NCI-H69 (cell line): Measurements from ENCODE around the gene ZFYVE19.

Experiments
- DNase-seq: peaks from one replicate; lab custom pipeline; 2025; lab: John Stamatoyannopoulos, UW

Gene ZFYVE19

DNA sequence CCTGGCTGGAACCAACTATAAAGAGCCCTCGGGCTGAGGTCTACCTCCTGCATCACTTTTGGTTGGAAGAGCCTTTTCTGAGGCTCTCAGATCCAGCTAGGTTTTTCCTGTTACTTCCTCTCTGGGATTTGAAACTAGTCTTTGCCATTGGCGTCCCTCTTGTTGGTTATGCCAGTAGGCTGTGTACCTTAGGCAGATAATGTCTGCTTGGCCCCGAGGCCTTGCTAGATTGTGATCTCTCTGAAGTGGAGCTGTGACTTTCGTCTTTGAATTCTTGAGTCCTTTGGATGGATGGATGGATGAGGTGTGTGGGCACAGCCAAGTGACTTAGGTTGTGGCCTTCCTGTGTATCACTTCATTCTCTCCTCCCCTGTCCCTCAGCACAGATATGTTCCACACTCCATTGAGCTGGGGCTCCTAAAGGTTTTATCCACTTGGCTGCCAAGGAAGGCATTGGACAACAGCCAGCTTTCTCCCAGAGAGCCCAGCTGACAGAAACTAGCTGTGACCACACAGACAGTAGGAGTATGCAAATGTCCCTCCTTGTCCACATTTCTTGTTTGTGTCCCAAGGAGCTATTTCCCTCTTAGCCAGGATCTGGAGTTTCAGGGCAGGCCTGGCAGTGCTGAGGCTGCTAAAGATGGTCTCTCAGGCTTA lies 8.3 kb downstream of the ZFYVE19 start:
- no peak for DNase-seq

DNA sequence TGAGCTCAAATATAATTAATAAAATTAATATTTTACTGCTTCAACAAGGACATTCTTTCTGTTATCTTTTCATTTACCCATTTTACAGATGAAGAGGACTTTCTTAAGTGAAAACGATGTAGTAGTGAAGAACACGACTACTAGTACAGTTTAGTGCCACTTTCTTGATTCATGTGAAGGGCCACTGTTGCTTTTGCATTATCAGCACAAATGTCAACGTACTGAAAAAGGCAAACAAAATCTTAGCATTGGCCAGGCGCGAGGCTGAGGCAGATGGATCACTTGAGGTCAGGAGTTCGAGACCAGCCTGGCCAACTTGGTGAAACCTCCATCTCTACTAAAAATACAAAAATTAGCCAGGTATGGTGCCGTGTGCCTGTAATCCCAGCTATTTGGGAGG lies 12.2 kb downstream of the ZFYVE19 start:
- no peak for DNase-seq

DNA sequence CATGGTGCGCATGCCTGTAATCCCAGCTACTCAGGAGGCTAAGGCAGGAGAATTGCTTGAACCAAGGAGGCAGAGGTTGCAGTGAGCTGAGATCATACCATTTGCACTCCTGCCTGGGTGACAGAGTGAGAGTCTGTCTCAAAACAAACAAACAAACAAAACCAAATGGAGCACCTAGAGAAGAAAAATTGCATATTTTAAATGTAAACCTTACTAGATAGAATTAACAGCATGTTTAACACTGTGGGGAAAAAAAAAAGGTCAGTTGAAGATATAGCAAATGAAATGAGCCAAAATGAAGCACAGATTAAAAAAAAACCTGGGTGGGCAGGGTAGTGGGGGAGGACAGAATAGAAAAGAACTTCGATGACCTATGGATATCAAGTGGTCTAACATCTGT lies 14.3 kb downstream of the ZFYVE19 start:
- no peak for DNase-seq

DNA sequence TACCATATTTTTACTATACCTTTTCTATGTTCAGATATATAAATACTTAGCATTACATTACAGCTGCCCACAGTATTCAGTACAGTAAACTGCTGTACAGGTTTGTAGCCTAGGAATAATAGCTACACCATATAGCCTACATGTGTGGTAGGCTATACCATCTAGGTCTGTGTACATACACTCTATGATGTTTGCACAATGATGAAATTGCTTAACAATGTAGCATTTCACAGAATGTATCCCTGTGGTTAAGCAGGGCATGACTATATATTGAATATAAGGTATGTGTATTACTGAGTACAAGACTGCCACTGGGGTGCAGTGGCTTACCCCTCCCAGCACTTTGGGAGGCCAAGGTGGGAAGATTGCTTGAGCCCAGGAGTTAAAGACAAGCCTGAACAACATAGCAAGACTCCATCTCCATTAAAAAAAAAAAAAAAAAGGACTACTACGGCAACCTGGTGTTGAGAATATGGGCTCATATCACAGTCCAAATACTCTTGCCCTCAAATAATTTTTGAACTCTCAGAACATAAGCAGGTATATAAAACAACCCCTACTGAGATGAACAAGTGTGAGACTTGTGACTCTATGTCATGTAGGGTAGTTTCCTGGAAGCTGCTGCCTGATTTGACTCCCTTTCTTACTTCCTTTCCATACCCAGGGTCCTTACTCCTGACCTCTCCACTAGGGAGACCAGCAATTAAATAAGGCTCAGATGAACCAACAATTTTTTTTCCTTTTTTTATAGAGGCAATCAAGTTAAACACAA lies 16.9 kb downstream of the ZFYVE19 start:
- DNase-seq: peak; percentile 82

DNA sequence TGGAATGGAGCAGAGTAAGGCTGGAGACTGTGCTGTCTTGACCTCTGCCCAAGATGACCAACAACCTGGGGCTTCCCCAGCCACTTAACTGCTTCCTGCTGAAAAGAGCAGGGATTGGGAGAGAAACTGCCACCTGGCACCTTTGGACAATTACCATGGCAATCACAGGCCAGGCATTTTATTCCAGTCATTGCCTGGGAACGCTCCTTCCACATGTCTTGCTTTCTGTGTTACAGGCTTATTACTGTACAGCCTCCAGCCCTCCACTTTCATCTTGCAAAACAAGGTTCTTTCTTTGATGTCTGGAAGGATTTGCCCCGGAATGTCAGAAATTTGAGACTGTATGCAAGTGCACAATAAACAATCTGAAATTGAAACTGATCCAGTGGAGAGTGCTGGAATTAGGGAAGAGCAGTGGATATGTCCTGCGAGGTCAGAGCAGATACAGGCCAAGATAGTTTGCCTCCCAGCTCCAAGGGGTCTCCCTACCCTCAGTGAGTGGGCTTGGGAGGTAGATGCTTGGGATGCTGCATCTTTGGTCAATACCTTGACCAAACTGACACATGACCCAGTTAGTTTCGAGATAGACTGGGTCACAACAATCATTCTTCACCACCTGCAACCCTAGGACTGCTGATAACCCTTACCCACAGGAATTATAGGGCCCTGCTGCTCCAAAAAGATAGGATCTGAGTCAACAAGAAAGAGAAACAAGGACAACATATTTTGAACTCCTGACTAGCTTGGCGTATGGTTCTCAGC lies 19.0 kb downstream of the ZFYVE19 start:
- peak; percentile 34 for DNase-seq

DNA sequence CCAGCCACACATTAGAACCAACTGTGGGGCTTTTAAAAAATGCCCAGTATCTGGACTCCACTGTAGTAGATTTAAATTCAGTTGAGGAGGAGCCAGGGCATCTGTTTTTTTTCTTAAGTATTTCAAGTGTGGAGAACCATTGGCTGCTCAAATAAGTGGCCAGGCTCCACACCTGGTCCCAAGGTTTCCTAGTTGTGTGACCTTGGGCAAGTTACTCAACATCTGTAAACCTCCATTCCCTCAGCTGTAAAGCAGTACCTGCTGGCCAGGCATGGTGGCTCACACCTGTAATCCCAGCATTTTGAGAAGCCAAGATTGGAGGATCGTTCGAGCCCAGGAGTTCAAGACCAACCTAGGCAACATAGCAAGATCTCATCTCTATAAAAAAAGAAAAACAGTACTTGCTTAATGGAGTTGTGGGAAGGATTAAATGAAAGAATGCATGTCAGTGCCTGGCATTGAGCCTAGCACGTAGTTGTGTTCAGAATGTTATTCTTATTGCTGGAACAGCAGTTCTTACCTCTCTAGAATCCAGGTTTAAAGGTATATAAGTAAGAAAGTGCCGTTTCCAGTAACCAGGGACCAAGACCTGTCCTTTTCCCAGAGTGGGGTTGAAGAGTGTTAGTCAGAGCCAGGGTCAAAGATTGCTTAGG lies 19.7 kb downstream of the ZFYVE19 start:
- no peak for DNase-seq

DNA sequence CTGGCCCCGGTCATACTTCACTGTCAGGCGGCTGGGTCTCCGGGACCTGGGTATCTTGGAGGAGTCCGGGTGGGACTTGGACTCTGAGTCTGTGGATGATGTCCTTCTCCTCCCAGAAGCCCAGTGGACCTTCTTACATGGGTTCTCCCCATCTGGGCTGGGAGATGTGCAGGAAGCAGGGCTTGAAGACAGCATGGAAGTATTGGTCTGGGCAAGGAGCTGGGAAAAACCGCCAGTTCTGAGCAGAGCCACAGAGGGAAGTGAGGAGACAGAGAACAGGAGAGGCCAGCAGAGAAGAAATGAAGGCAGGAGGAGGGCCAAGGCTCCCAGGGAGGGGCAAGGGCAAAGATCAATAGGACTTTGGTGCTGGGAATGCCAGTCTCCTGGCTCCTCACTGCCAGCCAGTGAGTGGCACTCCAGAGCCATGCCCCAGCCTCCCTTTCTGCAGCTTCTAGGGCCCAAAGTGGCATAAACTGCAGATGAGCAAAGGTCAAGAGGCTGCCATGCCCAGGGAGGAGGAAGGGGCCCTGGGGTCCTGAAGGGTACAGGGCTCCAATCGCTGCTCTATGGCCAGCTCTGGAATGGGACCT lies 21.7 kb downstream of the ZFYVE19 start, which contains the start of gene PPP1R14D:
PPP1R14D (minus strand) TSS at position 262 of the 590 bp plus-strand sequence; CDS start at position 195, 67 bp downstream.
- DNase-seq: no peak

DNA sequence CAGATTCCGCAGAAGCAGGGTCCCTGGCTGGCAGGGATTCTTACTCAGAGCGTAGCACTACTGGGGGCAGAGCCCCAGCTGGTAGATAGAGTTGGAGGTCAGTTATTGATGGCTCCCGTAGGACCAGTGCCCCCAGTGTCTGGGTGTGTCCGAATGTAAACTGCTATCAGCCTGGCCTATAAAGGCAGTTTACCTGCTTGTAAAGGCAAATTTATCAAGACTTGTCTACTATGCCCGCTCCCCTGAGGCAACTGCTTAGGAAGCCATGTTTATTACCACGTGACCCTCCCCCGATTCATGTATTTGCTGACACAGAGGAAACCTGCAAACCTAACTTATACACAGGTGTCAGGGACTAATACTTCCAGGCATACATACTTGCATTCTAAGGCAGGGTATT lies 22.2 kb downstream of the ZFYVE19 start:
- DNase-seq: peak; percentile 75

DNA sequence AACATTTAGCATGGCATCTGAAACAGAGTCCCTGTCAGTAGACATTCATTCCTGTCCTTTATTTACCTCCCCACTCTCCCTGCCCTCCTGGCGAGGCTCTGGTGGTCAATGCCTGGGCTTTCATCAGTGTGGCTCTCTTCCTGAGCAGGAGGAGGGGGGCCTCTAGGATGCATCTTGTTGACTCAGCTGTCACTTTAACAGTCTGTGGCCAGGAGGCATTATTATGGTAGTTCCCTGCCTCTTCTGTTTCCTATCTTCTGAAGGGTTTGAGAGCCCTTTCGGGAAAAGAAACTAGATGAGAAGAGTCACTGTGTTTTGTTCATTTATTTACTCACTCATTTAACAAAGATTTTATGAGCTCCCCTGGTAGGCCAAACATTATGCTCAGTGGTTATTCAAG lies 24.0 kb downstream of the ZFYVE19 start:
- peak; percentile 99 for DNase-seq

DNA sequence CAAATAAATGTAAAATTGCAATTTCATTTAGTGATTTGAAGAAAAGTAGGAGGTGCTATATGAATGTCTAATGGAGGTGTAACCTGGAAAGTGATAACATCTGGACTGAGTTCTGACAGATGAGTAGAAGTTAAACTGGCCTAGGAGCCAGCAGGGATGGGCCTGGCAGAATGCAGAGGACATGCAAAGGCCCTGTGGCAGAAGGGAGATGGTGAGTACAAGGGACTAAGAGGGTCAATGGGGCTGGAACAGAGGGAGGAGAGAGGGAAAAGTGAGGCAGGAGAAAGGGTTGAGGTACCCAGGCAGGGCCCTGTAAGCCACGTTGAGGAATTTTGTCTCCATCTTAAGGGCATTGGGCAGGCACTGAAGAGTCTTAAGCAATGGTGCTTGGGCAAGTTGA lies 25.0 kb downstream of the ZFYVE19 start:
- DNase-seq: no peak

DNA sequence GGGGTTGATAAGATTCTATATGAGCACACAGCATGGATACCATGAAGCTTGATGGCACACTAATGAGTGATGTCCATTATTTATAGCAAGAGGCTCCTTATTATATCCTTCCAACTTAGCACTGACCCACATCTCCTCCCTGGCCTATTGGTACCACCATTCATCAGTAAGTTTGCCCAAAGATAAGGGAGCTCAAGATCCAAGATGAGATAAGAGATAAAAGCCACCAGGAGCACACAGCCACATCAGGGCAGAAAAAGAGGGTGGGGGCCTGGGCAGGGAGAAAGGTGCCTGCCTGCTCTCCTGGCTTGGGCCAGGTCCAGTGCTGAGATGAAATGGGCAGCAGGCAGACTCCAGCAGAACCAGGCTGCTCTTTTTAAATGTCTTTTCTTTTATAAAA lies 26.0 kb downstream of the ZFYVE19 start:
- no peak for DNase-seq

DNA sequence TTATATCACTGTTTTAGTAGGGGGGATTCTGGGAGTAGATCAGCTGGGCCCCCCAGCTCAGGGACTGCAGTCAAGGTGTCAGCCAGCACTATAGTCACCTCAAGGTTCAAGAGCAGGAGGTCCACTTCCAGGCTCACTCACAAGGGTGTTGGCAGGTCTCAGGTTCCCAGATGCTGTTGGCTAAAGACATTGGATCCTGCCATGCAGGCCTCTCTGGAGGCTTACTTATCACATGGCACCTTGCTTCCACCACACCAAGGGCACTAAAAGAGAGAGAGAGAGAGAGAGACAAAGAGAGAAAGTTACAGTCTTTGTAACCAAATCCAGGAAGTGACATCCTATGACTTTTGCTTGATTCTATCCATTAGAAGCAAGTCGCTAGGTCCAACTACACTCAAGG lies 29.1 kb downstream of the ZFYVE19 start:
- no peak for DNase-seq

DNA sequence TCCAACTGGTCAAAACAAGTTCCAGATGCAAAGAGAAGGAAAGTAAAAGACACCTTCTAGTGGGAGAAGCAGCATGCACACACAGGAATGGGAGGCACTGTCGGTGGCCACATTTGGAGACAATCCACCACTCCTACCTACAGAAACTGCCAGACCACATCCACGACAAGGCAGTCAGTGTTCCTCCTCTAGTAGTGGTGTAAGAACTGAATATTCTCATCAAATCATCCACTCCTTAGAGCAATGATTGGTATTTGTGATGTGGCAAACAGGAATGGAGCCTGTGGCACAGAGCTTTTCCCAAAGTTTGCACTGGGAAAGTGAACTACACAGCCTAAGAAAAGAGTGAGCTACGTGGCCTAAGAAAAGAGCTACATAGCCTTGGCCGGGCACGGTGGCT lies 31.9 kb downstream of the ZFYVE19 start:
- no peak for DNase-seq

DNA sequence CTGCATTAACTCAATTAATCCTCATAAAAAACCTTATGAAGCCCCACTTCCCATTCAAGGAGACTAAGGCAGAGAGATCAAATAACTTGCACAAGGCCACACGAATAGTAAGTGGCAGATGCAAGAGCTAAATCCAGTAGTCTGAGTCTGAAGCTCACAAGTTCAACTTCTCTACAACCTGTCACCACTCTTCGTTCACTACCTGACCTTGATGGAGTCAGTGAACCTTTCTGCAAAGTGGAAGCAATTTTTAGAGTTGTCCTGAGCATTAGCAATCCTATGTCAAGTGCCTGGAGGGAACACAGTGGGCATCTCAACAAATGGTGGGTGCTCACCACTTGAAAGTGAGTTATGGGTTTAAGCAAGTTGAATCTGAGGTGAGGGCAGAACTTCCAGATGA lies 34.9 kb downstream of the ZFYVE19 start:
- no peak for DNase-seq

DNA sequence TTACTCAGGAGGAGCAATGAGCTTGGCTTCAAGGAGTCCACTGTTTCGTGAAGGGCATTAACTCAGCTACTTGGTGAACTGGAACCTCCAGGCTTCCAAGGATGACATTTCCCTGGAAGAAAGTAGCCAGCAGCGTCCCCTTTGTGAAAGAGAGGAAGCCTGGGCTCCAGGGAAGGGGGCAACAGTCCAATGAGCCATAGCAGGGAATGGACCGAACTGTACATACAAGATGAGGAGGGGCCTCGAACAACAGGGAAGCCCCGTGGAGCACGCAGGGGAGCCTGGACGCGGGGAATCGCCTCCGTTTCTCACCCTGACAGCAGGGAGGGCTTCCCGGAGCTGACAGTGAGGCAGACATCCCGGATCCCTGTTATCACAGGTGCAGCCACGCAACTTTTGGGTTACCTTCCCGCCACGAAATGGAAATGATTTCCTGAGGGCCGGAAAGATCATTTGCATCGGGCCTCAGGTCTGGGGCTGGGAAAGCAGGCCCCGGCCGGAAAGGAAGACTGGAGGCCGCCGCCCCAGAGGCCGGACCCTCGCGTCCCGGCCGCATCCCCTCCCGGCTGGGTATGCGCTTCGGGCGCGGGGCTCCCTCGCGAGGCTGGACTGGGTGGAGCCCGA lies 36.5 kb downstream of the ZFYVE19 start:
- DNase-seq: no peak

DNA sequence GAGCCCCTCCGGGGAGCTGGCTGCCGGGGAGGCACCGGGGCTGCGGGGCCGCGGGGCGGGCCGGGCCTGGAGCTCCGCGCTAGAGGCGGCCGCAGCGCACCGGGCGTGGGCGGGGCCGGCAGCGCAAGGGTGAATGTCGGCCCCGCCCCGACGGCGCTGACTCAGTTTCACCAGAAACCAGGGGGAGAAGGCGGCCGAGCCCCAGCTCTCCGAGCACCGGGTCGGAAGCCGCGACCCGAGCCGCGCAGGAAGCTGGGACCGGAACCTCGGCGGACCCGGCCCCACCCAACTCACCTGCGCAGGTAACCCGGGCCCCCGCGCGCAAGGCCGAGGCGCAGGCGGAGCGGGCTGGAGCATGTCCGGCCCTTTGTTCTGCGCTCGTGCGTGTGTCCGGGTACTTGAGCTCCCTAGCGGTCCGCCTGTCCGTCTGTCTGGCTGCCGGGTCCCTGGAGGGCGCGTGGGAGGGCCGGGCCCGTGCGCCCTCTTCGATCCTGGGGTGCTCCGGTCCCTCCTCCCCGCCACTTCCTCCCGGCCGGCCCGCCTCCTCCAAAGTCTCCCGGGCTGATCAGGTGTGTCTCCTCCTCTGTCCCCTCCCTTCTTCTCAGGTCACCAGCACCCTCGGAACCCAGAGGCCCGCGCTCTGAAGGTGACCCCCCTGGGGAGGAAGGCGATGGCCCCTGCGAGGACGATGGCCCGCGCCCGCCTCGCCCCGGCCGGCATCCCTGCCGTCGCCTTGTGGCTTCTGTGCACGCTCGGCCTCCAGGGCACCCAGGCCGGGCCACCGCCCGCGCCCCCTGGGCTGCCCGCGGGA lies 37.2 kb downstream of the ZFYVE19 start, which contains the start of gene SPINT1:
SPINT1 (plus strand) TSS at position 164 of the 811 bp plus-strand sequence; CDS start at position 671, 507 bp downstream.
- DNase-seq: peak; percentile 82

DNA sequence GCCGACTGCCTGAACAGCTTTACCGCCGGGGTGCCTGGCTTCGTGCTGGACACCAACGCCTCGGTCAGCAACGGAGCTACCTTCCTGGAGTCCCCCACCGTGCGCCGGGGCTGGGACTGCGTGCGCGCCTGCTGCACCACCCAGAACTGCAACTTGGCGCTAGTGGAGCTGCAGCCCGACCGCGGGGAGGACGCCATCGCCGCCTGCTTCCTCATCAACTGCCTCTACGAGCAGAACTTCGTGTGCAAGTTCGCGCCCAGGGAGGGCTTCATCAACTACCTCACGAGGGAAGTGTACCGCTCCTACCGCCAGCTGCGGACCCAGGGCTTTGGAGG lies 37.8 kb downstream of the ZFYVE19 start:
- DNase-seq: peak; percentile 73

DNA sequence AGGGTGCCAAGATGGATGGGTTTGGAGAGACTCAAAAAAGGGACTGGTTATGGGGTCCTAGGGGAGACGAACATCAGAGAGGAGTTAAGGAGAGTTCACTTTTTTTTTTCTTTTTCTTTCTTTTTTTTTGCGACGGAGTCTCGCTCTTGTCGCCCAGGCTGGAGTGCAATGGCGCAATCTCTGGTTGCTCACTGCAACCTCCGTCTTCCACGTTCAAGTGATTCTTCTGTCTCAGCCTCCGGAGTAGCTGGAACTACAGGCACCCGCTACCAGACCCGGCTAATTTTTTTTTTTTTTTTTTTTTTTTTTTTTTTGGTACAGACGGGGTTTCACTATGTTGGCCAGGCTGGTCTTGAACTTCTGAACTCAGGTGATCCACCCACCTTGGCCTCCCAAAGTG lies 38.1 kb downstream of the ZFYVE19 start:
- peak; percentile 41 for DNase-seq

DNA sequence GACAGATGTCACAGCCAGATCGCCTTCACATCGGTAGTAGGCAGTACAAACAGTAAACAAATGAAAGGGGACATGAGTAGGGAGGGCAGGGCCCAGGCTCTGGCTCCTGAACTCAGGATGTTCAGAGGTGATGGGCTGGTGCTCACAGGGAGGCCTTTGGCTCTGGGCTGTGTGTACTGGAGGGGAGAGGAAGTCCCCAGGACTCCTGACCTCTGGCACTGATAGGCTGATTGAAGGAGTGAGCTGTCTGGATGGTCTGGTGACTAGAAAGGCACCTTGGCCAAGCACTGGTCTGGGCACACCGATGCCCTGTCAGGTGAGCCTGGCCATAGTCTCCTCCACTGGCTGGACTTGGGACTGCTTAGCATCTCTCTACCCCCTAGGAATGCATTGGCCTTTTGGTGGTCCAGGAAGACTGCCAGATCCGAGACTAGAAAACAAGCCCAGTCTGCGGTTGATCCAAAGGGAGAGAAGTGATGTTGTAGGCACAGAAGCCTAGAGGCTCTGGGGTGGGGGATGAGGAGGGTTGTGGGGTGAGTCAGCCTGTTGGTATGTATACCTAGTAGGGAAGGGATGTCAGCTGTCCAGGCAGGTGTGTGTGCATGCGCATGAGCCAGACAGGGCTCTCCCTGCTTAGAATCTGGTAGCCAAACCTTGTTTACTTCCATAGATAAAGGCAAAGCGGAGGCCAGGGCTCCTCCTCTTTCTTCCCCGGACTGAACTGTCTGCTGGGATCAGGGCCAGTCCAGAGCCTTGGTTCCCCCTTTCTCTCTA lies 38.8 kb downstream of the ZFYVE19 start:
- DNase-seq: peak; percentile 69

DNA sequence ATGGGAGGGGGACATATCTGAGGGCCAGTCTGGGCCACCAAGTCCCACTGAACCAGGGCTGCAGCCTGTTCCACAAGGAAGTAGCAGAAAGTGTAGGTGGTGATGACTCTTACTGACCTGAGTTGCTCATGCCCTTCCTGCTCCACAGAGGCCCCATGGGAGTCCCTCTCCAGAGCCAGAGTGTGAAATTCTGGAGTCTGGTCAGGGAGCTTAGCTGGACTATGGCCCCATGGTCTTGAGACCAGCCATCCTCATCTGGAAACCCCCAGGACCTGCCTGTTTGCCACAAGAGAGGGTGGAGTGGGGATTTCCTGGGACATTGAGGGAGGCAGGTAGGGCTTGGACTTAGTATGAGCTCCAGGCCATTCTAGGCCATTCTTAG lies 39.9 kb downstream of the ZFYVE19 start:
- DNase-seq: no peak
